HepG2 (cell line): ENCODE data around the gene MGAT1. TPM values are rescaled to one million over a fixed set of nuclear protein-coding genes. Genes with fewer than 3 reads are reported as not detected.
"Not testable (repeated sequence)": the region's sequence is repeated elsewhere in the genome, so short reads cannot be mapped to it uniquely, and the experiment has no call there.

ENCODE experiments used
- ATAC-seq: fragments of 200-7000 bp; cut with Tn5 transposase; 3 replicates; pipeline ENCODE4 v1.9.1; 2020; ENCODE audit warnings: mild to moderate bottlenecking, moderate library complexity
- BruUV-seq: library from RNA; stranded (reverse); fragments of 400-500 nt; replicated peaks from 2 replicates; lab custom pipeline; 2021; lab: Mats Ljungman, UMichigan
- CTCF ChIA-PET: fragments of 300-600 bp; formaldehyde crosslinking; extraction: SDS; loops from one replicate; lab custom pipeline; 2021; ENCODE audit warnings: low total read pairs, inconsistent platforms, low intra/inter-chr PET ratio; lab: Yijun Ruan, JAX
- POLR2A ChIA-PET: fragments of 350-600 bp; sonication (Branson Sonifier 250); formaldehyde crosslinking; loops from one replicate; lab custom pipeline; 2020; ENCODE audit warnings: antibody characterized with exemption, inconsistent platforms; lab: Yijun Ruan, JAX
- DNase-seq: peaks from one replicate; pipeline ENCODE4 v3.0.0-alpha.2; 2015; ENCODE audit warnings: low spot score
- FAIRE-seq: peaks from 3 replicates; lab custom pipeline; 2011; peaks lifted over from hg19 to GRCh38; lab: Jason Lieb, UNC
- H2AFZ ChIP-seq: one replicate; pipeline ENCODE4 v1.6.1; 2011; ENCODE audit warnings: low read length, inconsistent platforms
- H3K27ac ChIP-seq: fragments of 300-600 bp; 3 replicates; pipeline ENCODE4 v1.8.0; 2011; ENCODE audit warnings: mixed run types, mild to moderate bottlenecking, mixed read lengths, low read length, inconsistent platforms; ENCODE audit not compliant: insufficient read depth; ENCODE audit errors: extremely low read length
- H3K27me3 ChIP-seq, 2 experiments: fragments of 200-600 bp in 1 of 2; 2 replicates in 1 of 2; 3 replicates in 1 of 2; pipeline versions ENCODE4 v1.6.0 to v1.8.0; 2011; ENCODE audit warnings: low read length in 2 of 2, mild to moderate bottlenecking in 2 of 2, moderate library complexity in 2 of 2, inconsistent platforms in 1 of 2; ENCODE audit not compliant: insufficient read depth in 2 of 2, control insufficient read depth in 1 of 2
- H3K36me3 ChIP-seq, 2 experiments: fragments of 200-600 bp in 1 of 2; replicated peaks in 1 of 2; 2 replicates in 1 of 2; 3 replicates in 1 of 2; pipeline versions ENCODE4 v1.5.1 to v1.8.0; 2011; ENCODE audit warnings: low read length in 2 of 2, inconsistent platforms in 1 of 2; ENCODE audit not compliant: insufficient read depth in 2 of 2, control insufficient read depth in 1 of 2
- H3K4me1 ChIP-seq: 2 replicates; pipeline ENCODE4 v1.5.1; 2012; ENCODE audit warnings: low read length, inconsistent platforms; ENCODE audit not compliant: insufficient read depth
- H3K4me2 ChIP-seq: 2 replicates; pipeline ENCODE4 v1.6.0; 2011; ENCODE audit warnings: low read depth, low read length, inconsistent platforms
- H3K4me3 ChIP-seq, 3 experiments: fragments of 200-600 bp in 1 of 3; sonication (generic), shearing (Covaris generic) in 1 of 3; replicated peaks in 1 of 3; 2 replicates each; pipeline ENCODE4 v1.5.1; 2011 to 2016; ENCODE audit warnings: low read length in 3 of 3, inconsistent platforms in 2 of 3, low read depth in 2 of 3, mild to moderate bottlenecking in 2 of 3, control low read depth in 1 of 3, mixed read lengths in 1 of 3; ENCODE audit not compliant: insufficient read depth in 1 of 3
- H3K79me2 ChIP-seq: one replicate; pipeline ENCODE4 v1.6.1; 2011; ENCODE audit warnings: low read length, inconsistent platforms; ENCODE audit not compliant: insufficient read depth
- H3K9ac ChIP-seq: 2 replicates; pipeline ENCODE4 v1.6.0; 2011; ENCODE audit warnings: mild to moderate bottlenecking, low read depth, low read length, inconsistent platforms; ENCODE audit not compliant: insufficient read depth
- H3K9me3 ChIP-seq: 2 replicates; pipeline ENCODE4 v1.5.1; 2012; ENCODE audit warnings: mild to moderate bottlenecking, low read length
- H4K20me1 ChIP-seq: 2 replicates; pipeline ENCODE4 v1.6.0; 2011; ENCODE audit warnings: inconsistent platforms, mild to moderate bottlenecking, low read length, moderate library complexity; ENCODE audit not compliant: insufficient read depth
- HOXA9 ChIP-seq: sonication (generic); formaldehyde crosslinking; IDR thresholded peaks from 2 replicates; pipeline ENCODE4 v1.8.1; 2022; ENCODE audit warnings: missing genetic modification reagents, mild to moderate bottlenecking, moderate library complexity, borderline replicate concordance
- SNRNP70 ChIP-seq: fragments of 200-400 bp; formaldehyde crosslinking; IDR thresholded peaks from 2 replicates; pipeline ENCODE4 v1.6.1; 2017; ENCODE audit warnings: mild to moderate bottlenecking, low read depth, low read length, moderate library complexity
- TBL1XR1 ChIP-seq: fragments of 150-350 bp; IDR thresholded peaks from 2 replicates; pipeline ENCODE4 v1.6.1; 2014; ENCODE audit warnings: borderline replicate concordance, low read length; ENCODE audit not compliant: partially characterized antibody
- ZNF333 ChIP-seq: sonication (generic); formaldehyde crosslinking; IDR thresholded peaks from 2 replicates; pipeline ENCODE4 v1.4.0; 2020; ENCODE audit warnings: mild to moderate bottlenecking, missing genetic modification reagents, borderline replicate concordance
- ZNF597 ChIP-seq: sonication (generic); formaldehyde crosslinking; IDR thresholded peaks from 2 replicates; pipeline ENCODE4 v1.5.0; 2020; ENCODE audit warnings: missing genetic modification reagents
- ZNF609 ChIP-seq: sonication (generic); formaldehyde crosslinking; IDR thresholded peaks from 2 replicates; pipeline ENCODE4 v1.4.0; 2020; ENCODE audit warnings: mild to moderate bottlenecking, missing genetic modification reagents, borderline replicate concordance
- WGBS: methylation state at CpG from one replicate; pipeline ENCODE4 v1.1.6; 2017; ENCODE audit warnings: low lambda C conversion rate; 5-methylcytosine and 5-hydroxymethylcytosine counted together
- in situ Hi-C: cut with HindIII; loops from 2 replicates; pipeline ENCODE4 v1.10.0; 2017; ENCODE audit warnings: low pct_unique_long_range_greater_than_20kb; ENCODE audit not compliant: extremely low pct_ligation_motif_present
- intact Hi-C: fragments of 100-400 bp; cut with micrococcal nuclease; formaldehyde crosslinking; loops from one replicate; pipeline ENCODE4 v1.10.0; 2022; ENCODE audit not compliant: unreplicated experiment
- polyA plus RNA-seq, 8 experiments: library from polyadenylated mRNA; depleted of rRNA in 3 of 8; stranded (reverse) in 7 of 8; unstranded in 1 of 8; fragments of >200 nt; fragmentation: Illumina TruSeq in 4 of 8; extraction: Trizol in 4 of 8; gene quantifications; 2 replicates each; pipeline versions ENCODE4 v1.2.1 to v1.2.3, GENCODE V29; 2011 to 2016; ENCODE audit warnings: low read depth in 4 of 8, missing spikeins in 1 of 8, mixed read lengths in 1 of 8; ENCODE audit not compliant: insufficient read depth in 1 of 8
- total RNA-seq, 5 experiments: library from RNA; depleted of rRNA; stranded (reverse); fragments of >200 nt; fragmentation: Illumina TruSeq; extraction: Trizol; gene quantifications; 2 replicates each; pipeline ENCODE4 v1.2.3, GENCODE V29; 2016; ENCODE audit warnings: low read depth in 1 of 5

The MGAT1 gene
- total and polyA plus RNA-seq, 2 of the 13 experiments (the other 11 are each of a cell fraction or from before 2014, with no cell fraction given) = 50.1 to 55.3 TPM

DNA sequence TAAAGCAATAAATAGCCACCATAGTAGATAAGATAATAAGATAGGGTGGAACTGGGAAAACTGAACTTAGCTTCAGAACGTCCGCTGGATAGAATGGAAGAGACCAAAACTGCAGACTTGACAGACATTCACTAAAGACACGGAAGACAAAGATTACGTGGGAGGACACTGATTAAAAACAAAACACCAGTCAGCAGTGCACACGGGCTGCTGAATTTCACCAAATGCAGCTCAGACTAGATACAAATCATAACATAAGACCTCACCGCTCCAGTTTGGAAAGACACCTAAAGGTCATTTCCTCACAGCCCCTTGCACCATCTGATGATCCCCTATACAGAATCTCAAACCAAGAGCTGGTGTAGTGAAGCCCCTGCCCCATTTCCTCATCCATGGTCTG, 59.9 kb downstream of the MGAT1 start:
- ATAC-seq (no peak), FAIRE-seq (no peak)
- Histone ChIP-seq H4K20me1 (no peaks in the 10 kb centered on the region), H3K9me3 (no peaks in the 10 kb centered on the region), H3K36me3 (no peaks in the 10 kb centered on the region), H3K27ac (no peak overlapping the region), H3K79me2 (no peaks in the 10 kb centered on the region), H3K4me1 (no peaks in the 10 kb centered on the region), H3K27me3 (peaks cover 5 to 50% of the 10 kb centered on the region in 2 experiments), H3K4me3 (no peak overlapping the region), H3K4me2 (no peak overlapping the region), H2AFZ (no peak overlapping the region), H3K9ac (no peak overlapping the region)
- intact Hi-C loops (no loop called here), in situ Hi-C loops (no loop called here)
- 30% methylated on average over 6 of the region's 6 CpGs for WGBS
- ChIA-PET CTCF (no interaction called here), POLR2A (no interaction called here)
- TF ChIP-seq HOXA9 (no peak), SNRNP70 (no peak), TBL1XR1 (no peak), ZNF597 (CRISPR knock-in tag) (no peak), ZNF333 (CRISPR knock-in tag) (no peak), ZNF609 (CRISPR knock-in tag) (no peak)
- TF ChIP-seq, all 625 proteins: peak for 0
- no TSS peak for BruUV-seq
- DNase-seq = no peak

DNA sequence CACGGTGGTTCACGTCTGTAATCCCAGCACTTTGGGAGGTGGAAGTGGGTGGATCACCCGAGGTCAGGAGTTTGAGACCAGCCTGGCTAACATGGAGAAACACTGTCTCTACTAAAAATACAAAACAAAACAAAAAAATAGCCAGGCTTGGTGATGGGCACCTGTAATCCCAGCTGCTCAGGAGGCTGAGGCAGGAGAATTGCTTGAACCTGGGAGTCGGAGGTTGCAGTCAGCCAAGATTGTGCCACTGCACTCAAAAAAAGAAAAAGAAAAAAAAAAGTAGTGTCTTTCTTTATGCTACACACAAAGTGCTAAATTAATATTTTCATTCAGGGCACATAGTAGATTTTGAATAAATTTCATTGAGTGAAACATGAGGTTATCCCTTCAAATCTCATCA, 61.7 kb downstream of the MGAT1 start:
- FAIRE-seq, POLR2A ChIA-PET, H2AFZ ChIP-seq: not testable (repeated sequence)

More for the DNA sequence above, 61.7 kb downstream of the MGAT1 start:
- DNase-seq, H3K79me2 ChIP-seq, in situ Hi-C loops, ATAC-seq, BruUV-seq, H3K9ac ChIP-seq, H3K27ac ChIP-seq, H3K4me2 ChIP-seq, H4K20me1 ChIP-seq, H3K36me3 ChIP-seq, H3K9me3 ChIP-seq, H3K4me1 ChIP-seq, intact Hi-C loops, CTCF ChIA-PET, H3K4me3 ChIP-seq: not testable (repeated sequence)
- peaks cover 2 to 46% of the 10 kb centered on the region in 2 experiments for H3K27me3 ChIP-seq
- 2% methylated on average over 4 of the region's 4 CpGs for WGBS
